HUES64 (cell line): ENCODE results near the gene KLK15.

ENCODE experiments used
- H3K27ac ChIP-seq: 2 replicates; pipeline ENCODE4 v1.7.0; 2013; ENCODE audit warnings: low read depth, low read length, inconsistent platforms
- H3K27me3 ChIP-seq: 2 replicates; pipeline ENCODE4 v1.6.1; 2013; ENCODE audit warnings: mild to moderate bottlenecking, low read length; ENCODE audit not compliant: insufficient read depth
- H3K36me3 ChIP-seq: 2 replicates; pipeline ENCODE4 v1.6.1; 2013; ENCODE audit warnings: mild to moderate bottlenecking, low read length; ENCODE audit not compliant: insufficient read depth
- H3K4me1 ChIP-seq: 2 replicates; pipeline ENCODE4 v1.6.1; 2013; ENCODE audit warnings: mild to moderate bottlenecking, low read length, moderate library complexity; ENCODE audit not compliant: insufficient read depth
- H3K4me3 ChIP-seq: 2 replicates; pipeline ENCODE4 v1.5.1; 2013; ENCODE audit warnings: mild to moderate bottlenecking, low read length, moderate library complexity
- H3K9ac ChIP-seq: 2 replicates; pipeline ENCODE4 v1.6.1; 2013; ENCODE audit warnings: mild to moderate bottlenecking, low read depth, low read length
- H3K9me3 ChIP-seq: 2 replicates; pipeline ENCODE4 v1.6.1; 2013; ENCODE audit warnings: low read depth, low read length; ENCODE audit not compliant: insufficient read depth
- WGBS: fragments of 150-250, 120-280 bp; methylation state at CpG from one replicate; pipeline ENCODE4 v1.1.7; 2013; ENCODE audit warnings: missing lambda C conversion rate; 5-methylcytosine and 5-hydroxymethylcytosine counted together

KLK15 gene

GRCh38 chr19:50795664-50796073, 37.7 kb downstream of the KLK15 start:
- peak overlapping the region; percentile 5; the same call in 1 of the 2 replicates for H3K27ac ChIP-seq
- H3K9me3 ChIP-seq, result no peaks in the 10 kb centered on the region
- H3K36me3 ChIP-seq, result peaks cover 55% of the 10 kb centered on the region
- no peak overlapping the region for H3K9ac ChIP-seq
- 92% methylated on average over 4 of the region's 4 CpGs for WGBS
- no peak overlapping the region for H3K4me3 ChIP-seq
- no peaks in the 10 kb centered on the region for H3K27me3 ChIP-seq
- H3K4me1 ChIP-seq, result no peaks in the 10 kb centered on the region

- Histone ChIP-seq H3K27me3 (no peaks in the 10 kb centered on the region), H3K9me3 (no peaks in the 10 kb centered on the region), H3K27ac (no peak overlapping the region; the same call in 1 of the 2 replicates), H3K4me3 (no peak overlapping the region), H3K36me3 (peaks cover 49% of the 10 kb centered on the region), H3K4me1 (no peaks in the 10 kb centered on the region), H3K9ac (no peak overlapping the region)
- 59% methylated on average over 18 of the region's 18 CpGs for WGBS
Measured at GRCh38 chr19:50794876-50795663, 38.3 kb downstream of the KLK15 start.

GRCh38 chr19:50794074-50794875, 39.1 kb downstream of the KLK15 start:
- no peak overlapping the region for H3K27ac ChIP-seq

GRCh38 chr19:50793558-50794065, 39.8 kb downstream of the KLK15 start:
- H3K9ac ChIP-seq, result no peak overlapping the region
- WGBS, result 74% methylated on average over 11 of the region's 11 CpGs
- no peaks in the 10 kb centered on the region for H3K4me1 ChIP-seq
- H3K9me3 ChIP-seq, result no peaks in the 10 kb centered on the region
- peaks cover 34% of the 10 kb centered on the region for H3K36me3 ChIP-seq
- H3K27ac ChIP-seq, result no peak overlapping the region
- no peak overlapping the region for H3K4me3 ChIP-seq
- H3K27me3 ChIP-seq, result no peaks in the 10 kb centered on the region

More at GRCh38 chr19:50794074-50794875, 39.1 kb downstream of the KLK15 start:
- Histone ChIP-seq H3K9ac (no peak overlapping the region), H3K27me3 (no peaks in the 10 kb centered on the region), H3K4me3 (no peak overlapping the region), H3K36me3 (peaks cover 41% of the 10 kb centered on the region), H3K9me3 (no peaks in the 10 kb centered on the region), H3K4me1 (no peaks in the 10 kb centered on the region)
- WGBS, result 33% methylated on average over 14 of the region's 16 CpGs

- Histone ChIP-seq H3K4me3 (no peak overlapping the region), H3K27me3 (no peaks in the 10 kb centered on the region), H3K9me3 (no peaks in the 10 kb centered on the region), H3K36me3 (peaks cover 24% of the 10 kb centered on the region), H3K27ac (no peak overlapping the region), H3K9ac (no peak overlapping the region), H3K4me1 (no peaks in the 10 kb centered on the region)
- 90% methylated on average over 13 of the region's 13 CpGs for WGBS
Measured at GRCh38 chr19:50792272-50793250, 40.8 kb downstream of the KLK15 start.

GRCh38 chr19:50791594-50792271, 41.6 kb downstream of the KLK15 start:
- Histone ChIP-seq H3K9me3 (no peaks in the 10 kb centered on the region), H3K27me3 (no peaks in the 10 kb centered on the region), H3K36me3 (peaks cover 16% of the 10 kb centered on the region; the same call in 1 of the 2 replicates), H3K4me3 (no peak overlapping the region), H3K9ac (no peak overlapping the region), H3K27ac (no peak overlapping the region), H3K4me1 (no peaks in the 10 kb centered on the region)
- 89% methylated on average over 47 of the region's 47 CpGs for WGBS

- H3K36me3 ChIP-seq, result peaks cover 10% of the 10 kb centered on the region; the same call in 1 of the 2 replicates
- no peak overlapping the region for H3K9ac ChIP-seq
- no peaks in the 10 kb centered on the region for H3K9me3 ChIP-seq
- H3K27ac ChIP-seq, result no peak overlapping the region
- no peaks in the 10 kb centered on the region for H3K4me1 ChIP-seq
- no peak overlapping the region for H3K4me3 ChIP-seq
- no peaks in the 10 kb centered on the region for H3K27me3 ChIP-seq
- WGBS, result 91% methylated on average over 6 of the region's 6 CpGs
Measured at GRCh38 chr19:50790922-50791467, 42.4 kb downstream of the KLK15 start.

- no peaks in the 10 kb centered on the region for H3K27me3 ChIP-seq
- no peaks in the 10 kb centered on the region for H3K4me1 ChIP-seq
- peaks cover 4% of the 10 kb centered on the region; the same call in 1 of the 2 replicates for H3K36me3 ChIP-seq
- no peak within 1 kb of the TSS for H3K27ac ChIP-seq
- H3K9me3 ChIP-seq, result no peaks in the 10 kb centered on the region
- no peak within 1 kb of the TSS for H3K9ac ChIP-seq
- 91% methylated on average over 15 of the region's 15 CpGs for WGBS
- H3K4me3 ChIP-seq, result no peak within 1 kb of the TSS
Measured at GRCh38 chr19:50790396-50790795, 43.0 kb downstream of the KLK15 start, which contains the start of gene ACP4. Gene ACP4 (plus strand): TSS chr19:50790415. CDS start chr19:50790415, 0 bp downstream.

- 92% methylated on average over 12 of the region's 12 CpGs for WGBS
- no peak overlapping the region for H3K9ac ChIP-seq
- H3K9me3 ChIP-seq, result no peaks in the 10 kb centered on the region
- H3K27ac ChIP-seq, result no peak overlapping the region
- H3K27me3 ChIP-seq, result peaks cover 1% of the 10 kb centered on the region
- H3K36me3 ChIP-seq, result no peaks in the 10 kb centered on the region
- no peaks in the 10 kb centered on the region for H3K4me1 ChIP-seq
- no peak overlapping the region for H3K4me3 ChIP-seq
Measured at GRCh38 chr19:50785329-50785728, 48.0 kb downstream of the KLK15 start.

- Histone ChIP-seq H3K27me3 (peaks cover 7% of the 10 kb centered on the region), H3K4me3 (no peak overlapping the region), H3K4me1 (no peaks in the 10 kb centered on the region), H3K27ac (no peak overlapping the region), H3K9ac (no peak overlapping the region), H3K9me3 (no peaks in the 10 kb centered on the region), H3K36me3 (no peaks in the 10 kb centered on the region)
- WGBS, result 93% methylated on average over 3 of the region's 3 CpGs
Measured at GRCh38 chr19:50784710-50785109, 48.7 kb downstream of the KLK15 start.
